CD4-positive, alpha-beta T cell (primary cell): ENCODE measurements around the gene ITGB3. TPM values are rescaled to one million over a fixed set of nuclear protein-coding genes. Genes with fewer than 3 reads are reported as not detected.

Source experiments
- ATAC-seq: fragments of 200-7000 bp; cut with Tn5 transposase; one replicate; pipeline ENCODE4 v1.10.0; 2022; ENCODE audit warnings: mild to moderate bottlenecking; ENCODE audit not compliant: poor library complexity
- CTCF ChIA-PET: fragments of 350-600 bp; sonication (Branson Sonifier 250); formaldehyde crosslinking; loops from one replicate; lab custom pipeline; 2021; ENCODE audit warnings: antibody characterized with exemption, inconsistent platforms; lab: Charles Lee
- POLR2A ChIA-PET: fragments of 350-600 bp; sonication (Branson Sonifier 250); formaldehyde crosslinking; loops from one replicate; lab custom pipeline; 2021; ENCODE audit warnings: antibody characterized with exemption, inconsistent platforms; lab: Charles Lee
- DNase-seq, 14 experiments: peaks; one replicate each; pipeline ENCODE4 v3.0.0-alpha.2; 2013 to 2020; ENCODE audit warnings: mixed read lengths in 2 of 14
- H3K27ac ChIP-seq, 2 donors: one replicate each; pipeline versions ENCODE4 v1.5.1 to v1.7.0; 2013; ENCODE audit warnings: low read length in 2 of 2, low read depth in 1 of 2, mild to moderate bottlenecking in 1 of 2
- H3K27me3 ChIP-seq, 2 experiments: 1 replicate in 1 of 2; 2 replicates in 1 of 2; pipeline versions ENCODE4 v1.6.1 to v1.7.0; 2013; ENCODE audit warnings: low read length in 2 of 2, control low read depth in 1 of 2, mild to moderate bottlenecking in 1 of 2, moderate library complexity in 1 of 2; ENCODE audit not compliant: insufficient read depth in 2 of 2, control insufficient read depth in 1 of 2
- H3K36me3 ChIP-seq: one replicate; pipeline ENCODE4 v1.6.1; 2013; ENCODE audit warnings: low read length, control low read depth; ENCODE audit not compliant: insufficient read depth
- H3K4me1 ChIP-seq: one replicate; pipeline ENCODE4 v1.6.1; 2013; ENCODE audit warnings: low read length, control low read depth; ENCODE audit not compliant: insufficient read depth
- H3K4me3 ChIP-seq: one replicate; pipeline ENCODE4 v1.5.1; 2013; ENCODE audit warnings: mild to moderate bottlenecking, low read length, moderate library complexity
- H3K9me3 ChIP-seq, 2 experiments: 1 replicate in 1 of 2; 2 replicates in 1 of 2; pipeline versions ENCODE4 v1.6.1 to v1.7.0; 2013; ENCODE audit warnings: low read length in 2 of 2, mild to moderate bottlenecking in 2 of 2, control low read depth in 1 of 2, moderate library complexity in 1 of 2; ENCODE audit not compliant: control insufficient read depth in 1 of 2, insufficient read depth in 1 of 2
- H3K27ac Mint-ChIP-seq: one replicate; pipeline ENCODE4 v1.8.0; 2020; ENCODE audit warnings: mixed read lengths
- H3K27me3 Mint-ChIP-seq: one replicate; pipeline ENCODE4 v1.8.0; 2021; ENCODE audit warnings: mixed read lengths
- H3K36me3 Mint-ChIP-seq: one replicate; pipeline ENCODE4 v1.8.0; 2021; ENCODE audit warnings: low read depth, mixed read lengths
- H3K4me1 Mint-ChIP-seq: one replicate; pipeline ENCODE4 v1.8.0; 2021; ENCODE audit warnings: low read depth, mixed read lengths
- H3K4me3 Mint-ChIP-seq: one replicate; pipeline ENCODE4 v1.8.0; 2020; ENCODE audit warnings: mild to moderate bottlenecking, mixed read lengths
- H3K9me3 Mint-ChIP-seq: one replicate; pipeline ENCODE4 v1.8.0; 2020; ENCODE audit warnings: mixed read lengths
- intact Hi-C, 2 experiments: fragments of 100-400 bp; cut with DNase I in 1 of 2; cut with micrococcal nuclease in 1 of 2; formaldehyde crosslinking; loops; one replicate each; pipeline versions ENCODE4 v1.15.1 to v1.9.0; 2023 to 2025; cut with DNase I, micrococcal nuclease
- polyA plus RNA-seq, 2 donors: library from polyadenylated mRNA; unstranded; fragments of 120-200 nt; gene quantifications; one replicate each; pipeline ENCODE4 v1.2.1, GENCODE V29; 2013
- total RNA-seq, 174 experiments: library from RNA in 2 of 174; stranded (reverse) in 2 of 174; gene quantifications; one replicate each; pipeline ENCODE4 v1.2.3 and lab custom pipeline; 2021 to 2026
- TF ChIP-seq, protein P1 (sequence below): fragments of 200-600 bp; IDR thresholded peaks from one replicate; pipeline ENCODE4 v1.8.0; 2022; ENCODE audit warnings: antibody characterized with exemption, mild to moderate bottlenecking

The ITGB3 gene
- total RNA-seq: under 1 TPM in 1 of 2 experiments, not detected in 1; 0.05 TPM
- polyA plus RNA-seq (2013, experiment 1 of 2): 0.54 TPM
- 1.7 TPM for polyA plus RNA-seq (2013, experiment 2 of 2)
- total RNA-seq (lab: John Stamatoyannopoulos, UW): 0 to 3.3 (median 0.27) reads per million in 172 experiments

DNA sequence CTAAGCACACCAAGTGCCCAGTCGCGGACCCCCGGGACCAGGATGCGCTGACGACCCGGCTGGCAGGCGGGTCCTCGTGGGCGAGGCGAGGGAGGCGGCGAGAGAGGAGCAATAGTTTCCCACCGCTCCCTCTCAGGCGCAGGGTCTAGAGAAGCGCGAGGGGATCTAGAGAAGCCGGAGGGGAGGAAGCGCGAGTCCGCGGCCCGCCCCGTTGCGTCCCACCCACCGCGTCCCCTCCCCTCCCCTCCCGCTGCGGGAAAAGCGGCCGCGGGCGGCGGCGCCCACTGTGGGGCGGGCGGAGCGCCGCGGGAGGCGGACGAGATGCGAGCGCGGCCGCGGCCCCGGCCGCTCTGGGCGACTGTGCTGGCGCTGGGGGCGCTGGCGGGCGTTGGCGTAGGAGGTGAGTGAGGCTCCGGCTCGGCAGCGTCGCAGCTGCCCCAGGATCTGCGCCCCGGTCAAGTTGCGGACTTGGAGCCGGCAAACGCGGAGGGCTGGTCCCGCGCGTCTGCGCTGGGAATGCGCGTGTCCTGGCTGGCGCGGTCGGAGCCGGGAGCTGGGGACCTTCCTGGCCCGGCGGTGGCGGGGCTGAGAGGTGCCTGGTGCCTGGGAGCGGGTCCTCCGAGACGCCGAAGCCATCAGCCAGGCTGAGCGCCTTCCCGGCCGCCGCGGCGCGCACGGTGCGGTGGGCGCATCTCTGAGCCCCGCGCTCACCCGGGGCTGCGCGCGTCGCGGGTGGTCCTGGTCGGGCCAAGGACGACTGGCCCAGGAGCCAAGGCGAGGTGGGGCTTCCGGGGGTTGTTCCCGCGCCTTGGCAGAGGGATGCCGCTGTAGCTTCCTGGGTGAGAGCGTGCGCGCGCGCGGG, at the start of gene ITGB3:
Gene ITGB3, plus strand, starts transcription at position 287 of the 862 bp plus-strand sequence. Its CDS starts 35 bp downstream, at position 322.
- intact Hi-C loops: no loop called here
- POLR2A ChIA-PET: no interaction called here

GRCh38 chr17:47203984-47204721, 49.5 kb upstream of the ITGB3 start:
- TF ChIP-seq, protein P1, sequence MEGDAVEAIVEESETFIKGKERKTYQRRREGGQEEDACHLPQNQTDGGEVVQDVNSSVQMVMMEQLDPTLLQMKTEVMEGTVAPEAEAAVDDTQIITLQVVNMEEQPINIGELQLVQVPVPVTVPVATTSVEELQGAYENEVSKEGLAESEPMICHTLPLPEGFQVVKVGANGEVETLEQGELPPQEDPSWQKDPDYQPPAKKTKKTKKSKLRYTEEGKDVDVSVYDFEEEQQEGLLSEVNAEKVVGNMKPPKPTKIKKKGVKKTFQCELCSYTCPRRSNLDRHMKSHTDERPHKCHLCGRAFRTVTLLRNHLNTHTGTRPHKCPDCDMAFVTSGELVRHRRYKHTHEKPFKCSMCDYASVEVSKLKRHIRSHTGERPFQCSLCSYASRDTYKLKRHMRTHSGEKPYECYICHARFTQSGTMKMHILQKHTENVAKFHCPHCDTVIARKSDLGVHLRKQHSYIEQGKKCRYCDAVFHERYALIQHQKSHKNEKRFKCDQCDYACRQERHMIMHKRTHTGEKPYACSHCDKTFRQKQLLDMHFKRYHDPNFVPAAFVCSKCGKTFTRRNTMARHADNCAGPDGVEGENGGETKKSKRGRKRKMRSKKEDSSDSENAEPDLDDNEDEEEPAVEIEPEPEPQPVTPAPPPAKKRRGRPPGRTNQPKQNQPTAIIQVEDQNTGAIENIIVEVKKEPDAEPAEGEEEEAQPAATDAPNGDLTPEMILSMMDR: no peak
- Histone ChIP-seq H3K9me3 (no peaks in the 10 kb centered on the region), H3K27me3 (no peaks in the 10 kb centered on the region), H3K4me3 (no peak overlapping the region), H3K4me1 (peaks cover 64% of the 10 kb centered on the region), H3K27ac (peak overlapping the region; percentile 66 to 87), H3K36me3 (no peaks in the 10 kb centered on the region)
- ATAC-seq (peak; percentile 44), DNase-seq (peak in 11 of 14 experiments; percentile 22 to 81 (median 39))
- no peaks in the 10 kb centered on the region for H3K27me3 Mint-ChIP-seq
- no peaks in the 10 kb centered on the region for H3K36me3 Mint-ChIP-seq
- intact Hi-C loops: no loop called here
- no peaks in the 10 kb centered on the region for H3K9me3 Mint-ChIP-seq
- CTCF ChIA-PET: interaction anchor here (1.4 to 1.6 kb wide), 2 partner anchors 10 to 111 kb away, joined by 3 to 5 read pairs; no protein-coding TSS in a partner anchor
- H3K4me3 Mint-ChIP-seq: peak overlapping the region; percentile 81
- peak overlapping the region; percentile 92 for H3K27ac Mint-ChIP-seq
- POLR2A ChIA-PET: interaction anchor here (4.9 to 5.3 kb wide), 2 partner anchors 15 kb away, joined by 35 to 68 read pairs; partner anchors contain the start of gene CDC27
- H3K4me1 Mint-ChIP-seq: peaks cover 60% of the 10 kb centered on the region

More for the DNA sequence above, at the start of gene ITGB3:
- no peak within 1 kb of the TSS for H3K27ac Mint-ChIP-seq
- H3K9me3 ChIP-seq: no peaks in the 10 kb centered on the region
- peak; percentile 41 to 82 (median 52) for DNase-seq
- no peak within 1 kb of the TSS for H3K27ac ChIP-seq
- no peaks in the 10 kb centered on the region for H3K36me3 Mint-ChIP-seq
- TF ChIP-seq, protein P1: no peak
- peaks cover 12% of the 10 kb centered on the region for H3K4me1 ChIP-seq
- H3K4me1 Mint-ChIP-seq: peaks cover 9% of the 10 kb centered on the region
- ATAC-seq: peak; percentile 88
- peak within 1 kb of the TSS; percentile 90 for H3K4me3 Mint-ChIP-seq
- CTCF ChIA-PET: interaction anchor here (1.0 kb wide), 1 partner anchor 48 kb away, joined by 3 read pairs; no protein-coding TSS in a partner anchor
- H3K9me3 Mint-ChIP-seq: no peaks in the 10 kb centered on the region
- no peaks in the 10 kb centered on the region for H3K36me3 ChIP-seq
- peaks cover 42 to 51% of the 10 kb centered on the region in 2 experiments for H3K27me3 ChIP-seq
- H3K4me3 ChIP-seq: peak within 1 kb of the TSS; percentile 42
- peaks cover 67% of the 10 kb centered on the region for H3K27me3 Mint-ChIP-seq
